GM21447 (cell line): Measurements from ENCODE around the gene PRKN.

ENCODE experiments used
- ATAC-seq: cut with Tn5 transposase; IDR thresholded peaks from one replicate; pipeline ENCODE4 v1.9.1; 2021; ENCODE audit not compliant: unreplicated experiment

PRKN gene

GRCh38 chr6:161412795-161413194 lies 1314.8 kb downstream of the PRKN start:
- no peak for ATAC-seq

GRCh38 chr6:161411265-161411944 lies 1316.2 kb downstream of the PRKN start:
- no peak for ATAC-seq

GRCh38 chr6:161410736-161411135 lies 1316.8 kb downstream of the PRKN start:
- no peak for ATAC-seq

- ATAC-seq, result no peak
Observed at GRCh38 chr6:161410076-161410475, 1317.5 kb downstream of the PRKN start.

GRCh38 chr6:161409353-161409752 lies 1318.2 kb downstream of the PRKN start:
- no peak for ATAC-seq

GRCh38 chr6:161408041-161408440 lies 1319.5 kb downstream of the PRKN start:
- ATAC-seq, result no peak

- no peak for ATAC-seq
Observed at GRCh38 chr6:161407581-161407980, 1320.0 kb downstream of the PRKN start.

GRCh38 chr6:161407115-161407514 lies 1320.5 kb downstream of the PRKN start:
- ATAC-seq, result no peak

- ATAC-seq, result no peak
Observed at GRCh38 chr6:161406646-161407045, 1320.9 kb downstream of the PRKN start.

GRCh38 chr6:161405418-161405817 lies 1322.1 kb downstream of the PRKN start:
- no peak for ATAC-seq

- no peak for ATAC-seq
Observed at GRCh38 chr6:161403717-161404116, 1323.8 kb downstream of the PRKN start.

- no peak for ATAC-seq
Observed at GRCh38 chr6:161401587-161402309, 1325.8 kb downstream of the PRKN start.

- ATAC-seq, result no peak
Observed at GRCh38 chr6:161400671-161401070, 1326.9 kb downstream of the PRKN start.

- ATAC-seq, result no peak
Observed at GRCh38 chr6:161396539-161396938, 1331.0 kb downstream of the PRKN start.

- no peak for ATAC-seq
Observed at GRCh38 chr6:161395716-161396231, 1331.8 kb downstream of the PRKN start.

- ATAC-seq, result no peak
Observed at GRCh38 chr6:161394437-161394836, 1333.1 kb downstream of the PRKN start.

- peak; percentile 100 for ATAC-seq
Observed at GRCh38 chr6:161393839-161394364, 1333.7 kb downstream of the PRKN start.

GRCh38 chr6:161393292-161393691 lies 1334.3 kb downstream of the PRKN start:
- ATAC-seq, result no peak

- no peak for ATAC-seq
Observed at GRCh38 chr6:161389756-161390155, 1337.8 kb downstream of the PRKN start.

GRCh38 chr6:161383951-161384350 lies 1343.6 kb downstream of the PRKN start:
- no peak for ATAC-seq

- no peak for ATAC-seq
Observed at GRCh38 chr6:161379834-161380582, 1347.6 kb downstream of the PRKN start.
